ENCODE results near the gene SDC4. TPM values are rescaled to one million over a fixed set of nuclear protein-coding genes. Genes with fewer than 3 reads are reported as not detected.

The SDC4 gene
- total and polyA plus RNA-seq, 9 of the 15 experiments (the other 6 are each of a cell fraction or from before 2014, with no cell fraction given) = 2.1 to 10.7 (median 6.3) TPM

DNA sequence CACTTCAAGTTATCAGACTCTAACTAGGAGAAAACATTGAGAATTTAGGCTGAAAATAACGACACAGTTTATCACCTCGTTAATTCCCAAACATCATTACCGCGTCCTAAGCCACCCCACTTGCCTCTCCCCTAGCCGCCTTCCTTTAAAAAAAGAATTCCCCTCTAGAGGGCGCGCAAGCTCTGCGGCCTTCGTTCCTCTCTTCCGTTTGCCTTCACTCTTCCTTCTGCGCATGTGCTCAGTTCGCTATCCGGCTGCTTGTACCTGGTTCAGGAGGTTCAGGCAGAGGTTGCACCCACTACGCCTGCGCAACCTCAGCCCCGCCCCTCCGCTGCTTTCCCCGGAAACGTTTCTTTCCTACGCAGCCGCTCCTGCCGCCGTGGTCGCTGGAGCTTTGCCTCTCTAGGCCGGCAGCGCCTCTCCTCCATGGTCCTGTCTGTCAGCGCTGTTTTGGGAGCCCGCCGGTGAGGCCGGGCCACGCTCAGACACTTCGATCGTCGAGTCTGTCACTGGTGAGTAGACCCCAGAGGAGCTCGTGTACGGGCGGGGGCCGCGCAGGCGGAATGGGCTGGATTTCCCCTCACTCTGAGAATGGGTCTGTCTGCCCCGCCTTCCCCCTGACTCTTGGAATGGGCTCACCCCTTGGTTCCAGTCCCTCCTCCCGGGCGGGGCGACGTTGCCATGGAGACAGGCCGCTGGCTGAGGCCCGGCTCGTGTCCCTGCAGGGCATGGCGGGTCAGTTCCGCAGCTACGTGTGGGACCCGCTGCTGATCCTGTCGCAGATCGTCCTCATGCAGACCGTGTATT lies 14.8 kb upstream of the SDC4 start, which contains the start of gene SYS1 (continued):
- TF ChIP-seq CBX2 (IDR thresholded peaks at IDR 0.05; ENCODE audit: insufficient read depth, low read length, poor library complexity, severe bottlenecking) (no peak), ZNF699 (CRISPR knock-in tag; IDR thresholded peaks at IDR 0.05; ENCODE audit: insufficient replicate concordance) (no peak), MXI1 (IDR thresholded peaks at IDR 0.05; ENCODE audit: low read depth, low read length) (peak; percentile 96), NFXL1 (CRISPR knock-in tag; IDR thresholded peaks at IDR 0.05) (no peak), ELF1 (tag; IDR thresholded peaks at IDR 0.05) (peak; percentile 92), POLR2H (tag; IDR thresholded peaks at IDR 0.05; ENCODE audit: low read depth) (peak; percentile 66), MAFK (IDR thresholded peaks at IDR 0.05; ENCODE audit: low read length) (no peak), EZH2 (IDR thresholded peaks at IDR 0.05; ENCODE audit: borderline replicate concordance, low read depth, low read length) (no peak)
- TF ChIP-seq, protein P1, sequence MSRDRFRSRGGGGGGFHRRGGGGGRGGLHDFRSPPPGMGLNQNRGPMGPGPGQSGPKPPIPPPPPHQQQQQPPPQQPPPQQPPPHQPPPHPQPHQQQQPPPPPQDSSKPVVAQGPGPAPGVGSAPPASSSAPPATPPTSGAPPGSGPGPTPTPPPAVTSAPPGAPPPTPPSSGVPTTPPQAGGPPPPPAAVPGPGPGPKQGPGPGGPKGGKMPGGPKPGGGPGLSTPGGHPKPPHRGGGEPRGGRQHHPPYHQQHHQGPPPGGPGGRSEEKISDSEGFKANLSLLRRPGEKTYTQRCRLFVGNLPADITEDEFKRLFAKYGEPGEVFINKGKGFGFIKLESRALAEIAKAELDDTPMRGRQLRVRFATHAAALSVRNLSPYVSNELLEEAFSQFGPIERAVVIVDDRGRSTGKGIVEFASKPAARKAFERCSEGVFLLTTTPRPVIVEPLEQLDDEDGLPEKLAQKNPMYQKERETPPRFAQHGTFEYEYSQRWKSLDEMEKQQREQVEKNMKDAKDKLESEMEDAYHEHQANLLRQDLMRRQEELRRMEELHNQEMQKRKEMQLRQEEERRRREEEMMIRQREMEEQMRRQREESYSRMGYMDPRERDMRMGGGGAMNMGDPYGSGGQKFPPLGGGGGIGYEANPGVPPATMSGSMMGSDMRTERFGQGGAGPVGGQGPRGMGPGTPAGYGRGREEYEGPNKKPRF (IDR thresholded peaks at IDR 0.05; ENCODE audit: low read depth, low read length) = no peak
- TF ChIP-seq, protein P2, sequence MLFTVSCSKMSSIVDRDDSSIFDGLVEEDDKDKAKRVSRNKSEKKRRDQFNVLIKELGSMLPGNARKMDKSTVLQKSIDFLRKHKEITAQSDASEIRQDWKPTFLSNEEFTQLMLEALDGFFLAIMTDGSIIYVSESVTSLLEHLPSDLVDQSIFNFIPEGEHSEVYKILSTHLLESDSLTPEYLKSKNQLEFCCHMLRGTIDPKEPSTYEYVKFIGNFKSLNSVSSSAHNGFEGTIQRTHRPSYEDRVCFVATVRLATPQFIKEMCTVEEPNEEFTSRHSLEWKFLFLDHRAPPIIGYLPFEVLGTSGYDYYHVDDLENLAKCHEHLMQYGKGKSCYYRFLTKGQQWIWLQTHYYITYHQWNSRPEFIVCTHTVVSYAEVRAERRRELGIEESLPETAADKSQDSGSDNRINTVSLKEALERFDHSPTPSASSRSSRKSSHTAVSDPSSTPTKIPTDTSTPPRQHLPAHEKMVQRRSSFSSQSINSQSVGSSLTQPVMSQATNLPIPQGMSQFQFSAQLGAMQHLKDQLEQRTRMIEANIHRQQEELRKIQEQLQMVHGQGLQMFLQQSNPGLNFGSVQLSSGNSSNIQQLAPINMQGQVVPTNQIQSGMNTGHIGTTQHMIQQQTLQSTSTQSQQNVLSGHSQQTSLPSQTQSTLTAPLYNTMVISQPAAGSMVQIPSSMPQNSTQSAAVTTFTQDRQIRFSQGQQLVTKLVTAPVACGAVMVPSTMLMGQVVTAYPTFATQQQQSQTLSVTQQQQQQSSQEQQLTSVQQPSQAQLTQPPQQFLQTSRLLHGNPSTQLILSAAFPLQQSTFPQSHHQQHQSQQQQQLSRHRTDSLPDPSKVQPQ (CRISPR knock-in tag; IDR thresholded peaks at IDR 0.05; ENCODE audit: borderline replicate concordance) = no peak
- TF ChIP-seq, protein P3, sequence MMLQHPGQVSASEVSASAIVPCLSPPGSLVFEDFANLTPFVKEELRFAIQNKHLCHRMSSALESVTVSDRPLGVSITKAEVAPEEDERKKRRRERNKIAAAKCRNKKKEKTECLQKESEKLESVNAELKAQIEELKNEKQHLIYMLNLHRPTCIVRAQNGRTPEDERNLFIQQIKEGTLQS (IDR thresholded peaks at IDR 0.05) = no peak
- TF ChIP-seq, protein P3 (CRISPR knock-in tag; conservative IDR thresholded peaks at IDR 0.05) = no peak
- TF ChIP-seq, protein P4, sequence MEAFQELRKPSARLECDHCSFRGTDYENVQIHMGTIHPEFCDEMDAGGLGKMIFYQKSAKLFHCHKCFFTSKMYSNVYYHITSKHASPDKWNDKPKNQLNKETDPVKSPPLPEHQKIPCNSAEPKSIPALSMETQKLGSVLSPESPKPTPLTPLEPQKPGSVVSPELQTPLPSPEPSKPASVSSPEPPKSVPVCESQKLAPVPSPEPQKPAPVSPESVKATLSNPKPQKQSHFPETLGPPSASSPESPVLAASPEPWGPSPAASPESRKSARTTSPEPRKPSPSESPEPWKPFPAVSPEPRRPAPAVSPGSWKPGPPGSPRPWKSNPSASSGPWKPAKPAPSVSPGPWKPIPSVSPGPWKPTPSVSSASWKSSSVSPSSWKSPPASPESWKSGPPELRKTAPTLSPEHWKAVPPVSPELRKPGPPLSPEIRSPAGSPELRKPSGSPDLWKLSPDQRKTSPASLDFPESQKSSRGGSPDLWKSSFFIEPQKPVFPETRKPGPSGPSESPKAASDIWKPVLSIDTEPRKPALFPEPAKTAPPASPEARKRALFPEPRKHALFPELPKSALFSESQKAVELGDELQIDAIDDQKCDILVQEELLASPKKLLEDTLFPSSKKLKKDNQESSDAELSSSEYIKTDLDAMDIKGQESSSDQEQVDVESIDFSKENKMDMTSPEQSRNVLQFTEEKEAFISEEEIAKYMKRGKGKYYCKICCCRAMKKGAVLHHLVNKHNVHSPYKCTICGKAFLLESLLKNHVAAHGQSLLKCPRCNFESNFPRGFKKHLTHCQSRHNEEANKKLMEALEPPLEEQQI (IDR thresholded peaks at IDR 0.05) = no peak
- TF ChIP-seq, protein P5, sequence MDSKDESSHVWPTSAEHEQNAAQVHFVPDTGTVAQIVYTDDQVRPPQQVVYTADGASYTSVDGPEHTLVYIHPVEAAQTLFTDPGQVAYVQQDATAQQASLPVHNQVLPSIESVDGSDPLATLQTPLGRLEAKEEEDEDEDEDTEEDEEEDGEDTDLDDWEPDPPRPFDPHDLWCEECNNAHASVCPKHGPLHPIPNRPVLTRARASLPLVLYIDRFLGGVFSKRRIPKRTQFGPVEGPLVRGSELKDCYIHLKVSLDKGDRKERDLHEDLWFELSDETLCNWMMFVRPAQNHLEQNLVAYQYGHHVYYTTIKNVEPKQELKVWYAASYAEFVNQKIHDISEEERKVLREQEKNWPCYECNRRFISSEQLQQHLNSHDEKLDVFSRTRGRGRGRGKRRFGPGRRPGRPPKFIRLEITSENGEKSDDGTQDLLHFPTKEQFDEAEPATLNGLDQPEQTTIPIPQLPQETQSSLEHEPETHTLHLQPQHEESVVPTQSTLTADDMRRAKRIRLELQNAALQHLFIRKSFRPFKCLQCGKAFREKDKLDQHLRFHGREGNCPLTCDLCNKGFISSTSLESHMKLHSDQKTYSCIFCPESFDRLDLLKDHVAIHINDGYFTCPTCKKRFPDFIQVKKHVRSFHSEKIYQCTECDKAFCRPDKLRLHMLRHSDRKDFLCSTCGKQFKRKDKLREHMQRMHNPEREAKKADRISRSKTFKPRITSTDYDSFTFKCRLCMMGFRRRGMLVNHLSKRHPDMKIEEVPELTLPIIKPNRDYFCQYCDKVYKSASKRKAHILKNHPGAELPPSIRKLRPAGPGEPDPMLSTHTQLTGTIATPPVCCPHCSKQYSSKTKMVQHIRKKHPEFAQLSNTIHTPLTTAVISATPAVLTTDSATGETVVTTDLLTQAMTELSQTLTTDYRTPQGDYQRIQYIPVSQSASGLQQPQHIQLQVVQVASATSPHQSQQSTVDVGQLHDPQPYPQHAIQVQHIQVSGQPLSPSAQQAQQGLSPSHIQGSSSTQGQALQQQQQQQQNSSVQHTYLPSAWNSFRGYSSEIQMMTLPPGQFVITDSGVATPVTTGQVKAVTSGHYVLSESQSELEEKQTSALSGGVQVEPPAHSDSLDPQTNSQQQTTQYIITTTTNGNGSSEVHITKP (IDR thresholded peaks at IDR 0.05; ENCODE audit: partially characterized antibody) = peak; percentile 99

Data from K562 (cell line).